ENCODE measurements around the gene GRIA4.
"Not testable (repeated sequence)": the region's sequence is repeated elsewhere in the genome, so short reads cannot be mapped to it uniquely, and the experiment has no call there.

The GRIA4 gene

GRCh38 chr11:105860105-105860504 is 250.2 kb downstream of the GRIA4 start:
- DNase-seq (ENCODE audit: low spot score), result no peak

- DNase-seq (ENCODE audit: low spot score), result no peak
Observed at GRCh38 chr11:105861225-105861624, 251.4 kb downstream of the GRIA4 start.

- DNase-seq (ENCODE audit: low spot score), result peak; percentile 25
Observed at GRCh38 chr11:105862736-105863367, 253.0 kb downstream of the GRIA4 start.

- DNase-seq (ENCODE audit: low spot score), result no peak
Observed at GRCh38 chr11:105863523-105863922, 253.7 kb downstream of the GRIA4 start.

GRCh38 chr11:105867742-105868141 is 257.9 kb downstream of the GRIA4 start:
- no peak for DNase-seq (ENCODE audit: low spot score)

- no peak for DNase-seq (ENCODE audit: low spot score)
Observed at GRCh38 chr11:105868762-105869285, 259.0 kb downstream of the GRIA4 start.

- DNase-seq (ENCODE audit: low spot score), result no peak
Observed at GRCh38 chr11:105870516-105871113, 260.7 kb downstream of the GRIA4 start.

GRCh38 chr11:105878510-105878909 is 268.6 kb downstream of the GRIA4 start:
- no peak for DNase-seq (ENCODE audit: low spot score)

- DNase-seq (ENCODE audit: low spot score), result not testable (repeated sequence)
Observed at GRCh38 chr11:105878927-105879326, 269.1 kb downstream of the GRIA4 start.

- no peak for DNase-seq (ENCODE audit: low spot score)
Observed at GRCh38 chr11:105881027-105881426, 271.2 kb downstream of the GRIA4 start.

GRCh38 chr11:105884436-105884835 is 274.6 kb downstream of the GRIA4 start:
- no peak for DNase-seq (ENCODE audit: low spot score)

GRCh38 chr11:105891685-105892084 is 281.8 kb downstream of the GRIA4 start:
- no peak for DNase-seq (ENCODE audit: low spot score)

GRCh38 chr11:105897161-105897560 is 287.3 kb downstream of the GRIA4 start:
- no peak for DNase-seq (ENCODE audit: low spot score)

- DNase-seq (ENCODE audit: low spot score), result no peak
Observed at GRCh38 chr11:105899772-105900171, 289.9 kb downstream of the GRIA4 start.

- no peak for DNase-seq (ENCODE audit: low spot score)
Observed at GRCh38 chr11:105900515-105901035, 290.7 kb downstream of the GRIA4 start.

GRCh38 chr11:105903113-105903512 is 293.2 kb downstream of the GRIA4 start:
- no peak for DNase-seq (ENCODE audit: low spot score)

GRCh38 chr11:105906517-105906916 is 296.6 kb downstream of the GRIA4 start:
- no peak for DNase-seq (ENCODE audit: low spot score)

GRCh38 chr11:105907319-105907718 is 297.4 kb downstream of the GRIA4 start:
- DNase-seq (ENCODE audit: low spot score), result no peak

- no peak for DNase-seq (ENCODE audit: low spot score)
Observed at GRCh38 chr11:105910095-105910715, 300.3 kb downstream of the GRIA4 start.

- no peak for DNase-seq (ENCODE audit: low spot score)
Observed at GRCh38 chr11:105911454-105911853, 301.6 kb downstream of the GRIA4 start.

GRCh38 chr11:105912666-105913065 is 302.8 kb downstream of the GRIA4 start:
- no peak for DNase-seq (ENCODE audit: low spot score)

GRCh38 chr11:105915021-105915420 is 305.1 kb downstream of the GRIA4 start:
- no peak for DNase-seq (ENCODE audit: low spot score)

GRCh38 chr11:105918039-105918438 is 308.2 kb downstream of the GRIA4 start:
- no peak for DNase-seq (ENCODE audit: low spot score)

Data from CD4-positive, alpha-beta T cell treated with Interleukin-15 for 4 hours (primary cell).